ENCODE data around the gene SPI1. TPM values are rescaled to one million over a fixed set of nuclear protein-coding genes. Genes with fewer than 3 reads are reported as not detected.

The SPI1 gene
- total and polyA plus RNA-seq, 12 donors, result 3.4 to 38.9 (median 7.5) TPM

DNA sequence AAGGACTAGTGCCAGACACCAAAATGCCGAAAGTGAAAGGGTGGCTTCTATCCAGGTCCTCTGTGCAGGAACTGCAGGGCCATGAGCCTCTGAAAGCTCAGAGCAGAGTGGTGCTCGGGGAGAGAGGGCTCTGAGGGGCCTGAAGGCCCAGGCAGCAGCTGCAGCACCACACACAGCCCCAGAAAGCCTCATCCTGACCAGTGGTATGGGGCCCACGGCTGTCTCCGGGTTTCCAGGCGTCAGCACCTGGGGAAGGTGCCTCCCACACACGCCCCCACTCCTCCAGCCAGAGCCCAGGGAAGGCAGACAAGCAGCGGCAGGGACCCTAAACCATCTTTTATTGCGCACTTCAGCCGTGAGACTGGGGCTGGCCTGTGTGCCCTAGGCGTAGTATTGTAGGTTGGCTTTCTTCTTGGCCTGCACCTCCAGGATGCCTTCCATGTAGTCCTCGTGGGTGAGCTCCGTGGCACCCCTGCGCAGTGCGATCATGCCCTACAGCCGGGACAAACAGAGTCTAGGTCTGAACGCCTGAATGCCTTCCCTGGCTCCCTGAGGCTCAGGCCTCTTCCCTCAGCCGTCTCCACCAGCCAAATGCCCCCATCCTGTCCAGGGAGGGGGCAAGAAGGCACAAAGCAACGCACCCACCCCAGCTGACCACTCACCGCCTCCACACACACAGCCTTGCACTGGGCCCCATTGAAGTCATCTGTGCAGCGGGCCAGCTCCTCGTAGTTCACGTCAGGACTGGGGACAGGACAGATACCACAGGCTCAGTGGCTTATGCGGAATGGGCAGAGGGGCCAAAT lies 40.3 kb upstream of the SPI1 start:
- Histone ChIP-seq H3K4me1 (peaks cover 13 to 42% (median 27%) of the 10 kb centered on the region in 9 donors), H3K36me3 (peaks cover 0 to 95% (median 63%) of the 10 kb centered on the region in 9 donors), H3K27ac (no peak overlapping the region), H3K9me3 (no peaks in the 10 kb centered on the region), H3K27me3 (no peaks in the 10 kb centered on the region), H3K4me3 (no peak overlapping the region)
- WGBS, 2 donors, result 78 to 82% methylated on average over 23 of the region's 23 CpGs
- intact Hi-C loops (cut with DNase I), result no loop called here
- TF ChIP-seq, protein P1, sequence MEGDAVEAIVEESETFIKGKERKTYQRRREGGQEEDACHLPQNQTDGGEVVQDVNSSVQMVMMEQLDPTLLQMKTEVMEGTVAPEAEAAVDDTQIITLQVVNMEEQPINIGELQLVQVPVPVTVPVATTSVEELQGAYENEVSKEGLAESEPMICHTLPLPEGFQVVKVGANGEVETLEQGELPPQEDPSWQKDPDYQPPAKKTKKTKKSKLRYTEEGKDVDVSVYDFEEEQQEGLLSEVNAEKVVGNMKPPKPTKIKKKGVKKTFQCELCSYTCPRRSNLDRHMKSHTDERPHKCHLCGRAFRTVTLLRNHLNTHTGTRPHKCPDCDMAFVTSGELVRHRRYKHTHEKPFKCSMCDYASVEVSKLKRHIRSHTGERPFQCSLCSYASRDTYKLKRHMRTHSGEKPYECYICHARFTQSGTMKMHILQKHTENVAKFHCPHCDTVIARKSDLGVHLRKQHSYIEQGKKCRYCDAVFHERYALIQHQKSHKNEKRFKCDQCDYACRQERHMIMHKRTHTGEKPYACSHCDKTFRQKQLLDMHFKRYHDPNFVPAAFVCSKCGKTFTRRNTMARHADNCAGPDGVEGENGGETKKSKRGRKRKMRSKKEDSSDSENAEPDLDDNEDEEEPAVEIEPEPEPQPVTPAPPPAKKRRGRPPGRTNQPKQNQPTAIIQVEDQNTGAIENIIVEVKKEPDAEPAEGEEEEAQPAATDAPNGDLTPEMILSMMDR (IDR thresholded peaks at IDR 0.05), result no peak
- ATAC-seq (no peak), DNase-seq (no peak)

DNA sequence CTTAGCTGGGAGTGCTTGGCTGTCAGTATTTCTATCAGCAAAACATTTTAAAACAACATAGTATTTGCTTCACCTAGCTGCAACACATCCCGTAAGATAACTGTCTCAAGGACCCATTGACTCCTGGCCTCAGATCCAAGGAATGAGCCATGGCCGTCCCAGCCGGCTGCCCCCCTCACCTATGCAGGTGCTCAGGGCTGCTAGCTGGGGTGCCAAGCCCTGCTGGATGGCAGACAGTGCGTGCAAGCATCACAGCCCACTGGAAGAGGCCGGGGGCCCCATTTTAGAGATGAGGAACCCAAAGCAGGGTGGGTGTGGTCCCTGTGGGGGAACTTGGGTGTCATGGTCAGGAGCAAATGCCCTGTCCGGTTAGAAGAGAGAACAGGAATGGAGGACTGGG lies 39.4 kb upstream of the SPI1 start:
- WGBS, 2 donors, result 85 to 89% methylated on average over 6 of the region's 6 CpGs
- intact Hi-C loops (cut with DNase I), result no loop called here
- no peak for DNase-seq
- H3K4me3 ChIP-seq, result no peak overlapping the region
- H3K4me1 ChIP-seq, result peaks cover 13 to 48% (median 31%) of the 10 kb centered on the region in 9 donors
- ATAC-seq, result no peak
- H3K36me3 ChIP-seq, result peaks cover 0 to 94% (median 54%) of the 10 kb centered on the region in 9 donors
- no peaks in the 10 kb centered on the region for H3K27me3 ChIP-seq
- peak overlapping the region in 3 of 10 donors; percentile 1 to 77 (median 11) for H3K27ac ChIP-seq
- TF ChIP-seq, protein P1 (IDR thresholded peaks at IDR 0.05), result no peak
- H3K9me3 ChIP-seq, result no peaks in the 10 kb centered on the region

DNA sequence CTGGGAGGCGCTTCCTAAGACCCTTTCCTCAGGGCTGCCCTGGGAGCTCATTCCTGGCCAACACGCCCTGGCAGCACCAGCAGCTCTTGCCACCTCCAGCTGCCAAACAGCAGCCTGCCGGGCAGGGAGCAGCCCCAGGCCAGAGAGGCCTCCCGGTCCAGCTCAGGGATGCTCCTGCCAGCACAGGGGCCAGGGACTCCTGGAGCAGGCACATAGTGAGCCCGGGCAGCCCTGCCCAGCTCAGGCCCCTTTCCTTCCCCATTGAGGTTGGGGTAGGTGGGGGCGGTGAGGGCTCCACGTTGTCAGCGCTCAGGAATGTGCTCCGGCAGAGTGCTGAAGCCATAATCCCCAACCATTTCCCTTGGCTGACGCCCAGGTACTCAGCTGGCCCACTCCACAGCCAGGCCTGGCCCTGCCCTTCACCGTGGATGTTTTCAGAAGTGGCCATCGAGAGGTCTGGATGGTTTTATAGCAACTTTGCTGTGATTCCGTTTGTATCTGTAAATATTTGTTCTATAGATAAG lies 37.7 kb upstream of the SPI1 start:
- 12 to 19% methylated on average over 11 to 13 of the region's 13 CpGs for WGBS, 2 donors
- peaks cover 0 to 94% (median 57%) of the 10 kb centered on the region in 9 donors for H3K36me3 ChIP-seq
- TF ChIP-seq, protein P1 (IDR thresholded peaks at IDR 0.05), result no peak
- no peaks in the 10 kb centered on the region for H3K9me3 ChIP-seq
- ATAC-seq (peak; percentile 73 to 88 (median 85)), DNase-seq (peak; percentile 77 to 86)
- peak overlapping the region; percentile 68 to 94 (median 76) for H3K27ac ChIP-seq
- intact Hi-C loops (cut with DNase I), result no loop called here
- H3K4me3 ChIP-seq, result peak overlapping the region in 1 of 10 donors; percentile 15
- no peaks in the 10 kb centered on the region for H3K27me3 ChIP-seq
- H3K4me1 ChIP-seq, result peaks cover 13 to 57% (median 36%) of the 10 kb centered on the region in 9 donors

DNA sequence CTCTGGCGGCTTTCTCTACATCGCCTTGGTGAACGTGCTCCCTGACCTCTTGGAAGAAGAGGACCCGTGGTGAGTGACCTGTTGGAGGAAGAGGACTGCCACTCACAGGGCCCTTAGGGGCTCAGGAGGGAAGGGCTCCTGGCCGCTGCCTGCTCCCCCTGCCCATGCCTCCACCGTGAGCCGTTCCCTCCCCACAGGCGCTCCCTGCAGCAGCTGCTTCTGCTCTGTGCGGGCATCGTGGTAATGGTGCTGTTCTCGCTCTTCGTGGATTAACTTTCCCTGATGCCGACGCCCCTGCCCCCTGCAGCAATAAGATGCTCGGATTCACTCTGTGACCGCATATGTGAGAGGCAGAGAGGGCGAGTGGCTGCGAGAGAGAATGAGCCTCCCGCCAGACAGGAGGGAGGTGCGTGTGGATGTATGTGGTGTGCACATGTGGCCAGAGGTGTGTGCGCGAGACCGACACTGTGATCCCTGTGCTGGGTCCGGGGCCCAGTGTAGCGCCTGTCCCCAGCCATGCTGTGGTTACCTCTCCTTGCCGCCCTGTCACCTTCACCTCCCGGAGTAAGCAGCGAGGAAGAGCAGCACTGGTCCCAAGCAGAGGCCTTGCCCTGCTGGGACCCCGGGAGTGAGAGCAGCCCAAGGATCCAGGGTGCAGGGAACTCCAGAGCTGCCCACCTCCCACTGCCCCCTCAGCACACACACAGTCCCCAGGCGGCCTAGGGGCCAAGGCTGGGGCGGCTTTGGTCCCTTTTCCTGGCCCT lies 36.9 kb upstream of the SPI1 start:
- peak overlapping the region in 1 of 10 donors; percentile 15 for H3K4me3 ChIP-seq
- peaks cover 0 to 94% (median 50%) of the 10 kb centered on the region in 9 donors for H3K36me3 ChIP-seq
- TF ChIP-seq, protein P1 (IDR thresholded peaks at IDR 0.05), result no peak
- intact Hi-C loops (cut with DNase I), result no loop called here
- ATAC-seq (peak in 5 of 8 donors; percentile 1 to 18 (median 4)), DNase-seq (no peak)
- peaks cover 13 to 64% (median 38%) of the 10 kb centered on the region in 9 donors for H3K4me1 ChIP-seq
- no peaks in the 10 kb centered on the region for H3K9me3 ChIP-seq
- peak overlapping the region; percentile 68 to 94 (median 76) for H3K27ac ChIP-seq
- WGBS, 2 donors, result 85 to 89% methylated on average over 31 of the region's 31 CpGs
- no peaks in the 10 kb centered on the region for H3K27me3 ChIP-seq
